Measurements from ENCODE around the gene PUM1. TPM values are rescaled to one million over a fixed set of nuclear protein-coding genes. Genes with fewer than 3 reads are reported as not detected.
A peak's percentile ranks its signal among the peaks of the same experiment; 100 is the strongest.

The PUM1 gene
- total and polyA plus RNA-seq, 2 of the 4 experiments (the other 2 are of a cell fraction): 75.4 to 137 TPM

DNA sequence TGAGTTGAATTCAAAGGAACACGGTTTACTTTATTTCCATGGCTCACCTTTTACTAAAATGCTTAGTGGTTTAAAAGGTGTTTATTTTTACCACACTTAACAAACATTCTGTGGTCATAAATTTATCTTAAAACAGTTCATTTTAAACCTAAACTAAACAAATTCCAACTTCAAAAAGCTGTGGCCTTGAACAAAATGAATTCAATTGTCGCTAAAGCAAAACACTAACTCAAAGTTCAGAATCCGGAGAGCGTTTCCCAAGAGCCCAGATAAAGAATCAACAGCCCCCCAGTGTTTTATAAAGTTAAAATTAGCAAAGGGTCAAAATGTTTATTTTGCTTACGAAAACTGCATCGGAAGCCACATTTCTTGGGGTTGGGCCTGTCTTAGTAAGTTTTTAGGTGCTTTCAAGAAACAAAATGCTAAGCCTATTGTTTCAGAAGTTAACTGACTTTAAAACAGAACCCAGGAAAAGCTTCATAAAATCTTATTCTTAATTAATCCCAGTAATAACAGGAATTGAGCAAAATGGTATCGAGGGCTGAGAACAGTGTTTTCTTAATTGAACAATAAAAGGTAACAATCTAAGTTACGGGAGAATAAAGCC lies 1.3 kb downstream of the PUM1 start (continued):
- TF ChIP-seq, protein P1, sequence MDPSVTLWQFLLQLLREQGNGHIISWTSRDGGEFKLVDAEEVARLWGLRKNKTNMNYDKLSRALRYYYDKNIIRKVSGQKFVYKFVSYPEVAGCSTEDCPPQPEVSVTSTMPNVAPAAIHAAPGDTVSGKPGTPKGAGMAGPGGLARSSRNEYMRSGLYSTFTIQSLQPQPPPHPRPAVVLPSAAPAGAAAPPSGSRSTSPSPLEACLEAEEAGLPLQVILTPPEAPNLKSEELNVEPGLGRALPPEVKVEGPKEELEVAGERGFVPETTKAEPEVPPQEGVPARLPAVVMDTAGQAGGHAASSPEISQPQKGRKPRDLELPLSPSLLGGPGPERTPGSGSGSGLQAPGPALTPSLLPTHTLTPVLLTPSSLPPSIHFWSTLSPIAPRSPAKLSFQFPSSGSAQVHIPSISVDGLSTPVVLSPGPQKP (IDR thresholded peaks at IDR 0.05; ENCODE audit: borderline replicate concordance, low read depth, low read length): no peak

DNA sequence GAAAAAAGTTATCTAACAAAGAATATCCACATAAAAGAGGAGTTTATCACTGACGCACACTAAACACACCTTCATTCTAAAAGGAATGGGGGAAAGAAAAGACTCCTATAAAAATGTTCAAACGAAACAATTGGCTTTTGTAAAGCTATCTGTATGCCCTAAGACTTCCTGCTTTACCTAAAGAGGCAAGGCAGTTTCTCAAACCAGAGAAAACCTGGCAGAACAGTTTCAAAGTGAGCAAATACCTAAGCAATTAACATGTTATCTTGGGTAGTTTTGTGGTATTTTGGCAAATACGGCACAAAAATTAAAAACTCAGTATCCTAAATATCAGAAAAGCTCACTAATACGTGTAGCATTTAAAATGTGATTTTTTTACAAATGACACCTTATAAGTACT lies 1.9 kb downstream of the PUM1 start:
- Histone ChIP-seq H3K56ac (ENCODE audit: extremely low read depth, insufficient read depth, low read length) (no peak overlapping the region), H3K18ac (ENCODE audit: low read depth, low read length) (no peak overlapping the region), H3K4me1 (ENCODE audit: control insufficient read depth, insufficient read depth, low read length) (peaks cover 7% of the 10 kb centered on the region), H3K4ac (ENCODE audit: low read depth, low read length) (no peak overlapping the region), H4K5ac (ENCODE audit: low read depth, low read length) (no peak overlapping the region), H3K4me2 (ENCODE audit: low read depth, low read length) (peak overlapping the region; percentile 89), H3K4me3 (ENCODE audit: insufficient read depth, low read depth, low read length) (peak overlapping the region; percentile 96), H3K9ac (ENCODE audit: low read depth, low read length) (peak overlapping the region; percentile 100; the same call in 1 of the 2 replicates), H3K36me3 (ENCODE audit: control insufficient read depth, insufficient read depth, low read length) (peaks cover 6% of the 10 kb centered on the region), H3K9me3 (ENCODE audit: control insufficient read depth, insufficient read depth, low read length) (no peaks in the 10 kb centered on the region), H4K8ac (ENCODE audit: low read depth in 2 of 2, low read length in 2 of 2) (no peak overlapping the region), H2BK15ac (ENCODE audit: low read depth, low read length) (no peak overlapping the region), H2BK5ac (ENCODE audit: low read depth, low read length, poor library complexity, severe bottlenecking) (no peak overlapping the region), H4K20me1 (ENCODE audit: insufficient read depth, low read length) (peaks cover 58% of the 10 kb centered on the region), H3K27me3 (ENCODE audit: control insufficient read depth, insufficient read depth, low read length) (no peaks in the 10 kb centered on the region), H2AFZ (replicated peaks; ENCODE audit: low read length, poor library complexity) (no peak overlapping the region), H2AK9ac (replicated peaks; ENCODE audit: low read depth, low read length, poor library complexity) (no peak overlapping the region), H2BK20ac (ENCODE audit: low read depth, low read length) (no peak overlapping the region), H2AK5ac (ENCODE audit: low read depth, low read length) (no peak overlapping the region), H3K27ac (ENCODE audit: insufficient read depth, low read length) (no peak overlapping the region), H3K79me1 (ENCODE audit: low read depth in 1 of 2, low read length in 2 of 2) (peaks cover 0 to 7% of the 10 kb centered on the region in 2 experiments; a peak in 2 of 4 replicates), H2BK120ac (ENCODE audit: low read depth, low read length) (no peak overlapping the region), H3K23ac (ENCODE audit: low read depth, low read length) (no peak overlapping the region), H3K9me1 (ENCODE audit: insufficient read depth, low read length) (peaks cover 5% of the 10 kb centered on the region; the same call in 1 of the 2 replicates), H3K14ac (replicated peaks; ENCODE audit: low read depth, low read length) (no peak overlapping the region), H4K91ac (ENCODE audit: insufficient read depth, low read depth, low read length) (no peak overlapping the region)
- POLR2A ChIA-PET (ENCODE audit: unreplicated experiment): no interaction called here
- ATAC-seq (ENCODE audit: low read depth) (no peak), DNase-seq (peak; percentile 6)
- TF ChIP-seq POLR2A (IDR thresholded peaks at IDR 0.05; ENCODE audit: low read depth, low read length) (no peak), SMC3 (IDR thresholded peaks at IDR 0.05; ENCODE audit: low read depth, low read length) (no peak)
- CTCF ChIA-PET: interaction anchor here (0.8 kb wide), 1 partner anchor 98 kb away, joined by 5 read pairs; no protein-coding TSS in a partner anchor
- no CpG with 5 or more reads among the region's 4 CpGs for WGBS, 2 experiments (ENCODE audit: extremely low coverage in 2 of 2, insufficient read length in 1 of 2)
- intact Hi-C loops (cut with micrococcal nuclease): loop anchor here (2.0 to 5.0 kb wide), 3 partner anchors 81 to 121 kb away; no protein-coding TSS in a partner anchor
- in situ Hi-C loops (cut with MboI; ENCODE audit: low sequenced_read_pairs): no loop called here
- BruUV-seq (replicated peaks): no TSS peak
- dilution Hi-C loops (cut with HindIII; ENCODE audit: low sequenced_read_pairs, unreplicated experiment): no loop called here

Data from IMR-90 (cell line).